Activated CD8-positive, alpha-beta T cell treated with anti-CD3 and anti-CD28 coated beads for 36 hours (primary cell): ENCODE results near the gene NLGN3. TPM values are rescaled to one million over a fixed set of nuclear protein-coding genes. Genes with fewer than 3 reads are reported as not detected.

Experiments used
- ATAC-seq: fragments of 200-7000 bp; cut with Tn5 transposase; one replicate; pipeline ENCODE4 v1.10.0; 2021; ENCODE audit warnings: mild to moderate bottlenecking, moderate library complexity
- CTCF ChIA-PET: fragments of 350-600 bp; sonication (Branson Sonifier 250); formaldehyde crosslinking; loops from one replicate; lab custom pipeline; 2021; ENCODE audit warnings: antibody characterized with exemption; lab: Charles Lee
- POLR2A ChIA-PET: fragments of 350-600 bp; sonication (Branson Sonifier 250); formaldehyde crosslinking; loops from one replicate; lab custom pipeline; 2021; ENCODE audit warnings: antibody characterized with exemption; lab: Charles Lee
- DNase-seq: peaks from one replicate; pipeline ENCODE4 v3.0.0-alpha.2; 2020
- H3K27ac Mint-ChIP-seq: one replicate; pipeline ENCODE4 v1.8.0; 2021; ENCODE audit warnings: mild to moderate bottlenecking, mixed read lengths
- H3K27me3 Mint-ChIP-seq: one replicate; pipeline ENCODE4 v1.8.0; 2021; ENCODE audit warnings: mixed read lengths
- H3K36me3 Mint-ChIP-seq: one replicate; pipeline ENCODE4 v1.8.0; 2021; ENCODE audit warnings: low read depth, mixed read lengths
- H3K4me1 Mint-ChIP-seq: one replicate; pipeline ENCODE4 v1.8.0; 2021; ENCODE audit warnings: low read depth, mixed read lengths
- H3K4me3 Mint-ChIP-seq: one replicate; pipeline ENCODE4 v1.8.0; 2021; ENCODE audit warnings: mild to moderate bottlenecking, moderate library complexity, mixed read lengths
- H3K9me3 Mint-ChIP-seq: one replicate; pipeline ENCODE4 v1.8.0; 2021; ENCODE audit warnings: mixed read lengths
- intact Hi-C: fragments of 100-400 bp; cut with micrococcal nuclease; formaldehyde crosslinking; loops from one replicate; pipeline ENCODE4 v1.10.0; 2022
- total RNA-seq, 2 experiments: library from RNA; stranded (reverse); gene quantifications; one replicate each; pipeline ENCODE4 v1.2.3, GENCODE V29; 2021
- TF ChIP-seq, protein P1 (sequence below): fragments of 200-600 bp; IDR thresholded peaks from one replicate; pipeline ENCODE4 v1.8.0; 2022; ENCODE audit warnings: antibody characterized with exemption, mild to moderate bottlenecking

NLGN3 gene
- total RNA-seq, 2 experiments from 2014 or later: 0.54 to 0.63 TPM

DNA sequence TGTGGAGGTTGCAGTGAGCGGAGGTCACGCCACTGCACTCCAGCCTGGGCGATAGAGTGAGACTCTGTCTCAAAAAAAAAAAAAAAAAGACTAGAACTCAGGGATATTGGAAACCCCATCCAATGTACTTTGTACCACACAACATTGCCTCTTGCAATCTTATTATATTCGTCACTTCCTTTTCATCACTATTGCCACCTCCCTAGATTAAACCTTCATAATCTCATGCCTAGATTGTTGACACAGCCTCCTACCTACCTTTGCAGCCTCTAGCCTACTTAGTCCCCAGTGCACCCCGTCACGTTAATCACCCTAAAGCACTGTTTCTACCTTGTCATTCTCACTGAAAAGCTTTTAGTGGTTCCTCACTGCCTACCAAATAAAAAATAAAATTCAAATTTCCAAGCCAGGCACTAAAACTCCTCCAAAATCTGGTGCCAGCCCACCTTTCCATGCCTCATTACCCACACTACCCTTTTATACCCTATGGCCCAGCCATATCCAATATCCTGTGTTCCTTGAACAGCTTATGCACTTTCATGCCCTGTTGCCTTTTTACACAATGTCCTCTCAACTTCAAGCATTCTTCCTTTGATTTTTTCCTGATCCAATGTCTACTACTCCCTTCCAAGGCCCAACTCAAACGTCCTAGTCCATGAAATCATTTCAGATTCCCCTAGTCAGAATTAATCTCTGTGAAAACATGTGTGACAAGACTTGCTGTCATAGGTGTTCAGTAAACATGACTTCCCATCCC lies 54.8 kb downstream of the NLGN3 start:
- Mint-ChIP-seq H3K4me1 (peaks cover 16% of the 10 kb centered on the region), H3K27ac (peak overlapping the region; percentile 57), H3K36me3 (peaks cover 8% of the 10 kb centered on the region), H3K4me3 (no peak overlapping the region), H3K9me3 (no peaks in the 10 kb centered on the region), H3K27me3 (no peaks in the 10 kb centered on the region)
- ATAC-seq: no peak
- ChIA-PET POLR2A (no interaction called here), CTCF (no interaction called here)
- intact Hi-C loops: loop anchor here (10.0 kb wide), 2 partner anchors 55 to 85 kb away; partner anchors contain the start of genes NONO and ZMYM3
- TF ChIP-seq, protein P1, sequence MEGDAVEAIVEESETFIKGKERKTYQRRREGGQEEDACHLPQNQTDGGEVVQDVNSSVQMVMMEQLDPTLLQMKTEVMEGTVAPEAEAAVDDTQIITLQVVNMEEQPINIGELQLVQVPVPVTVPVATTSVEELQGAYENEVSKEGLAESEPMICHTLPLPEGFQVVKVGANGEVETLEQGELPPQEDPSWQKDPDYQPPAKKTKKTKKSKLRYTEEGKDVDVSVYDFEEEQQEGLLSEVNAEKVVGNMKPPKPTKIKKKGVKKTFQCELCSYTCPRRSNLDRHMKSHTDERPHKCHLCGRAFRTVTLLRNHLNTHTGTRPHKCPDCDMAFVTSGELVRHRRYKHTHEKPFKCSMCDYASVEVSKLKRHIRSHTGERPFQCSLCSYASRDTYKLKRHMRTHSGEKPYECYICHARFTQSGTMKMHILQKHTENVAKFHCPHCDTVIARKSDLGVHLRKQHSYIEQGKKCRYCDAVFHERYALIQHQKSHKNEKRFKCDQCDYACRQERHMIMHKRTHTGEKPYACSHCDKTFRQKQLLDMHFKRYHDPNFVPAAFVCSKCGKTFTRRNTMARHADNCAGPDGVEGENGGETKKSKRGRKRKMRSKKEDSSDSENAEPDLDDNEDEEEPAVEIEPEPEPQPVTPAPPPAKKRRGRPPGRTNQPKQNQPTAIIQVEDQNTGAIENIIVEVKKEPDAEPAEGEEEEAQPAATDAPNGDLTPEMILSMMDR: no peak
- no peak for DNase-seq

DNA sequence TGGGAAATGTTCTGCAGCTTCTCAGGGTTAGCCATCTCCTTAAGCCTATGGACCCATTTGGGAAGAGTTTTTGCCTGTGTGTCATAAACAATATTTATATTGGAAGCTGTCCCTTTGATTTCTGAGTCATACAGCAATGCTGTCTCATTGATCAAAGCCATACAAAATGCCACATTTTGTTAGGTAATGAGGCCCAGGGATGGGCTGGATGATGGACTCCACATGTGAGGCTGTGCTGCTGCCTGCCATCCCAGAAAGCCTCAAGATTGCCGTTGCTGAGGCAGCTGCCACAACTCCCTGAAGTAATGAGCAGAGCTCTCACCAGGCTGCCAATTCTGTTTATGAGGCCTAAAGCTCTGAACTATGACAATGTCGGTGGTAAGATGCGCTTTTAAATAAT lies 66.2 kb downstream of the NLGN3 start:
- no peaks in the 10 kb centered on the region for H3K27me3 Mint-ChIP-seq
- no peaks in the 10 kb centered on the region for H3K36me3 Mint-ChIP-seq
- H3K4me1 Mint-ChIP-seq: no peaks in the 10 kb centered on the region
- DNase-seq: no peak
- ChIA-PET POLR2A (no interaction called here), CTCF (no interaction called here)
- ATAC-seq: no peak
- H3K4me3 Mint-ChIP-seq: no peak overlapping the region
- intact Hi-C loops: no loop called here
- TF ChIP-seq, protein P1: no peak
- no peak overlapping the region for H3K27ac Mint-ChIP-seq
- H3K9me3 Mint-ChIP-seq: no peaks in the 10 kb centered on the region

DNA sequence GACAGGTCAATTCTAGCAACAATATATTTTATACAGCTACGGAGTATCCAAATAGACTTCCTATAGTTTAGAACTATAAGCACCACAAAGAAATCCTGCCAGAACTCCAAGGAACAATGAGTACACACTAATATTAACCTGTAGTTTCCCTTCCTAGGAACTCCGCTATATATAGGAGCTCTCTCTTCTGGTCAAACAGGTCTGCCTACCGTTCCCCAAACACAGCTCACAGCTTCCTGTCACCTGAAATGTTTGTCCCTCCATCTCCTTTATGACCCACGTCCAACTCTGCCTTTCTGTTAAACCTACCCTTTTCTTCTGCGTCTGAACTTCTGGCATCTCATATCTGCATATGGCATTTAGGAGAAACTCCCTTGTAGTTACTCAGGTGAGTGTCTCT lies 67.9 kb downstream of the NLGN3 start:
- no peaks in the 10 kb centered on the region for H3K27me3 Mint-ChIP-seq
- ATAC-seq: no peak
- no peak for DNase-seq
- H3K4me1 Mint-ChIP-seq: peaks cover 5% of the 10 kb centered on the region
- no peak overlapping the region for H3K27ac Mint-ChIP-seq
- H3K36me3 Mint-ChIP-seq: no peaks in the 10 kb centered on the region
- H3K4me3 Mint-ChIP-seq: no peak overlapping the region
- ChIA-PET CTCF (no interaction called here), POLR2A (interaction anchor here (0.6 kb wide), 1 partner anchor 307 kb away, joined by 3 read pairs; no protein-coding TSS in a partner anchor)
- TF ChIP-seq, protein P1: no peak
- intact Hi-C loops: no loop called here
- no peaks in the 10 kb centered on the region for H3K9me3 Mint-ChIP-seq

DNA sequence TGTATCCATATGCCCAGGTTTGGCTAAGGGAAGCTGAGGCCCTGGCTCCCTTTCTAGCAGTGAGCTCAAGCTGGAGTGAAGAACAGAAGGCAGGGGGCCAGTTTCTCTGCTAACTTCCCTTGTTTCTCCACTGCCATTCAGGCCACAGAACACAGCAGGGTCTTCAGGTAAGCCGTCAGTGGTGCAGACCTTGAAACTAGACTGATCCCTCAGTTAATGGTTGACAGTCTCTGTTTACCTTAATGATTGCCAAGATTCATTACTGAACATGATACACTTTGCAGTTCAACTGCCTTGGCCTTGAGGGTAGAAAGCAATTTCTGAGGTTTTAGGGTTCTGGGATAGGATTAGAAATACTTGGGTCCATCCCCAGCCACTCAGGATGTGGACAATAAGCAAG lies 69.5 kb downstream of the NLGN3 start:
- intact Hi-C loops: no loop called here
- Mint-ChIP-seq H3K27ac (no peak overlapping the region), H3K4me3 (no peak overlapping the region), H3K4me1 (peaks cover 5% of the 10 kb centered on the region), H3K27me3 (no peaks in the 10 kb centered on the region), H3K36me3 (no peaks in the 10 kb centered on the region), H3K9me3 (no peaks in the 10 kb centered on the region)
- TF ChIP-seq, protein P1: no peak
- ATAC-seq (no peak), DNase-seq (no peak)
- CTCF ChIA-PET: no interaction called here
- POLR2A ChIA-PET: no interaction called here

DNA sequence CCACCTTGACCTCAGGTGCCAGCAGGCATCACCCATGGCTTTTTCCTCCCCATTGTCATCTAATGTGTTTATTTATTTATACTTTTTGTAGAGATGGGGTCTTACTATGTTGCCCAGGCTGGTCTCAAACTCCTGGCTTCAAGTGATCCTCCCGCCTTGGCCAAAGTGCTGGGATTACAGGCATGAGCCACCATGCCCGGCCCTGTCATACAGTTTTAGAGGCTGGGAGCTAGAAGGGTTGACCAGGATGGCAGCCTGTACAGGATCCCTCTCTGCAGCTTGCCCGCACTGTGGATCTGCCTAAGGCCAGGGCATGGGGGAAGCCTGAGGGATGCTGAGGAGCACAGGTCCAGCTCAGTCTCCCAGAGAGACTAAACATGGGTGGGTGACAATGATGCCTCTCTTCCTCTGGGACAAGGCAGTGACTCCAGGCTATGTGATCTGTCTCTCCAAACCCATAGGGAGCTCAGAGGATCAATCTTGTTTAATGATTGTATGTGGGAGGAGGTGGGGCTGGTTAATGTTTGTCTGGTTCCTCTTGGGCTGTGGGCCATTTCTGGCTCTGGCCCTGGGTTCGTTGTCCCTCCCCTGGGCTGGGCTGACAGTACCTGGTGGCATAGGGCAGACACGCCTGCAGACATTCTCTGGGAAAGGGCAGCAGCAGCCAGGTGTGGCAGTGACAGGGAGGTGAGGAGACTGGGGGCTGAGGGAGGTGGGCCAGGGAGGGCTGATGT lies 70.1 kb downstream of the NLGN3 start:
- peaks cover 5% of the 10 kb centered on the region for H3K4me1 Mint-ChIP-seq
- TF ChIP-seq, protein P1: no peak
- H3K9me3 Mint-ChIP-seq: no peaks in the 10 kb centered on the region
- intact Hi-C loops: no loop called here
- H3K36me3 Mint-ChIP-seq: no peaks in the 10 kb centered on the region
- ChIA-PET CTCF (no interaction called here), POLR2A (no interaction called here)
- no peak overlapping the region for H3K27ac Mint-ChIP-seq
- DNase-seq (no peak), ATAC-seq (no peak)
- no peak overlapping the region for H3K4me3 Mint-ChIP-seq
- H3K27me3 Mint-ChIP-seq: no peaks in the 10 kb centered on the region
